Fibroblast of skin of left quadriceps (primary cell): ENCODE data around the gene C9orf50.

Experiments used
- DNase-seq, 2 experiments: peaks; one replicate each; pipeline ENCODE4 v3.0.0-alpha.2; 2013; ENCODE audit warnings: low read depth in 2 of 2

Gene C9orf50

DNA sequence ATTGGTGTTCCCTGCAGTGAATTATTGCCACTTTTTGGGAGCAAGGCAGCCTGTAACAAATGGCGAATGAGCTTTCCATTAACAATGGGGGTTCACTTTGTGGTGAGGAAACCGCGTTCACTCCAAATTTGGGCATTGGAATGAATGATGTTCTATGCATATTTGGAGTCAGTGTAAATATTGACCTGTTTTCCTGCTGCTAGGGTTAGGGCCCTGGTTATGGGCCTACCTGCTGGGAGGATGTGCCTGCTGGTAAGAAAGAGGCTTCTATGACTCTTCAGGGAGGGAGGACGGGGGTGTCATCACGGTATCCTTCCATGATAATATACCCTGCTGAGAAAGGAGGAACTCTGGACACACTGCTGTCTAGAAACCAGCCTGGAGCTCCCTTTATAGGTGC is 29.0 kb downstream of the C9orf50 start:
- no peak for DNase-seq

DNA sequence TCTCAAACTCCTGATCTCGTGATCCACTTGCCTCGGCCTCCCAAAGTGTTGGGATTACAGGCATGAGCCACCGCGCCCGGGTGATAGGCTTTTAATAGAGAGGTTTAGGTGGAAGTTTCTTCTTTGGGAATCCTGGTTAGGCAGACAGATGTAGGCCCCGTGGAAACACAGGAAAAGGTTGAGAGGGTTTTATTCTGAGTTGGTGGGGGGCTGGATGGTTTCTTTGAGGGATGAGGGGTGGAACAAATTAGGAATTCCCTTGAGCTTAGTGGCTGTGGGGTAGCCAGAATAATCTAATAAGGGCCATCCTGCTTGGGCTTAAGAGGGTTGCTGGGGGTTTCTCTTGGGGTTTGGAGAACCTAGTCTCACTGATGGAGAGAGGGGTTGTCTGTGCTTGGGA is 30.4 kb downstream of the C9orf50 start:
- no peak for DNase-seq

DNA sequence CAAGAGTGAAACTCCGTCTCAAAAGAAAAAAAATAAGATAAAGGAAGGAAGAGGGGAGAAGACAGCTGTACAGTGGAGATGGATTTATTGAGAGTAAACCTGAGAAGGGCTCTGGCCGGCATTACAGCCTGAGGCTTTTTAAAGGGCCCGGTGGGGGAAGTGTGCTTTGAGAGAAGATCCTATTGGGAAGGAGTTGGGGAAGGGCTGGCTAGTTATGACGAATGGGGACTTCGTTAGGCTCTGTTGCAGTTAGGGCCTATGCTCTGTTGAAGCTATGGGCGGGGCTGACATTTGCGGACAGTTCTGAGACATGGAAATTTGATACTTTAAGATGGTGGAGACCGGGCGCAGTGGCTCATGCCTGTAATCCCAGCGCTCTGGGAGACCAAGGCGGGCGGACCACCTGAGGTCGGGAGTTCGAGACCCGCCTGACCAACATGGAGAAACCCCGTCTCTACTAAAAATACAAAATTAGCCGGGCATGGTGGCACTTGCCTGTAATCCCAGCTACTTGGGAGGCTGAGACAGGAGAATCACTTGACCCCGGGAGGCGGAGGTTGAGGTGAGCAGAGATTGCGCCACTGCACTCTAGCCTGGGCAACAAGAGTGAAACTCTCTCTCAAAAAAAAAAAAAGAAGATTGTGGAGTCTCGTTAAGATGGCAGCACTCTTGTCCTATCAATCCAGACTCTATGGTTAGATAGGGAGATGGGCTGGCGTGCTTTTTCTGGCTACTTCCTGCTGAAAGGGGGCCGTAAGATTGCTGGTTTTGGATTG is 33.2 kb downstream of the C9orf50 start:
- DNase-seq = no peak

DNA sequence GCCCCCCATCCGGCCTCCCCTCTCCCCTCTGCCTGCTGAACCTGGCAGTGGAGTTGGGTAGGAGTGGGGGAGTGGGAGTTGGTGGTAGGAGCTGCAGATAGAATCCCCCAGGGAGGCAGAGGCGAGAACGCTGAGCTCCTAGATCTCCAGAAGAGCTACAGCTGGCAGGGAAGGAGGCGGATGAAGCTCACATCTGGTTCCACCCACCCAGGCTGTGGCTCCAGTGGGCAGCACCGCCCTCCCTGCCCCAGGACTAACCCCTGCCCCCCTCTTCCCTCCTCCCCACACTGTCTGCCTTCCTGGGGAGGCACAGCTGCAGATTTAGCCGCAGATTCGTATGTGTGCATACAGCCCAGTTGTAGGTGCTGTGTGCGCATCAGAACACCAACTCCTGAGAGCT is 34.2 kb downstream of the C9orf50 start:
- no peak for DNase-seq

DNA sequence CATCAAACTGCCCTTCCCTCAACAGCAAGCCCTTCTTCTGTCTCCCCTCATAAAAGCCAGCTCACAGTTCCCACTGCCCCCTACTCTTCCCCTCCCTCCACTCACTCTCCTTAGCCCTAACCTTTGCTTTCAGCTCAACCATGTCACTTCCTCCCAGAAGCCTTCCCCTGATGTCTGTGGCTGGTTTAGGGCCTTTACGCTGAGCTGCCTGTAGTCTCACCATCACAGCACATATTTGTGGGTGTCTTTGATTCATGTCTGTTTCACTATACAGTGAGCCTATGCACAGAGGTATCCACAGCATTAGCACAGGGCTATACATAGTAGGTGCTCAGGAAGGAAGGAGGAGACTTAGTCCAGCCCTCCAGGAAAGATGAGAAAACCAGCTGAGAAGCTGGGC is 34.7 kb downstream of the C9orf50 start:
- DNase-seq = no peak

DNA sequence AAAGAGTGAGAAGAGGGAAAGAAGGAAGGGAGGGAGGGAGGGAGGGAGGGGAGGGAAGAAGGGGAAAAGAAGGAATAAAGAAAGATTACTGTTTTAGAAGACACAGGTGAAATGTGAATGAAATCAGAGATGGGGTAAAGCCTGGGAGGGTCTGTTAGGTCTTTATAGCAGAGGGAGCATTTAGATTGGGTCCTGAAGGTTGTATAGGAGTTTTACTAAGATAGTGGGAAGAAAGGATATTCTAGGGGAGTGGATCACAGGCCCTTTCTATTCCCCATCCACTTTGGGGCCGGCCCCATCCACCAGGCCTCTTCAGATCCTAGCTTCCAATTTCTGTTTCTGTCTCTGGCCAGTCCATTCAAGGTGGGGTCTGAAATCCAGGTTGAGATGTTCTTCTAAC is 35.5 kb downstream of the C9orf50 start:
- no peak for DNase-seq

DNA sequence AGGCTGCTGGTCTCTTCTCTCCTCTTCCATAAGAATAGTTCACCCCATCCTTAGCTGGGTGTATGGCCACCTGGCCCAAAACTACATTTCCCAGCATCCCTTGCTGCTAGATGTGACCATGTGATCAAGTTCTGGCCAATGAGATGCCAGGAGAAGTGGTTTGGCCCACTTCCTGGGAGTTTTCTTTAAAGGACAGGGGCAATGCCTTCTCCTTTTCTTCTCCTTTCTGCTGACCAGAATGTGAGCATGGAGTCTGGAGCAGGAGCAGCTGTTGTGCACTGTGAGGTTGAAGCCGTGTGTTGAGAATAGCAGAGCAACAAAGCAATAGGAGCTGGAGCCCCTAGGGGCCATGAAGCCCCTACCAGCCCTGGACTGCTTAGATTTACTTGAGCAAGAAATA is 36.8 kb downstream of the C9orf50 start:
- DNase-seq = peak; percentile 75 to 76

DNA sequence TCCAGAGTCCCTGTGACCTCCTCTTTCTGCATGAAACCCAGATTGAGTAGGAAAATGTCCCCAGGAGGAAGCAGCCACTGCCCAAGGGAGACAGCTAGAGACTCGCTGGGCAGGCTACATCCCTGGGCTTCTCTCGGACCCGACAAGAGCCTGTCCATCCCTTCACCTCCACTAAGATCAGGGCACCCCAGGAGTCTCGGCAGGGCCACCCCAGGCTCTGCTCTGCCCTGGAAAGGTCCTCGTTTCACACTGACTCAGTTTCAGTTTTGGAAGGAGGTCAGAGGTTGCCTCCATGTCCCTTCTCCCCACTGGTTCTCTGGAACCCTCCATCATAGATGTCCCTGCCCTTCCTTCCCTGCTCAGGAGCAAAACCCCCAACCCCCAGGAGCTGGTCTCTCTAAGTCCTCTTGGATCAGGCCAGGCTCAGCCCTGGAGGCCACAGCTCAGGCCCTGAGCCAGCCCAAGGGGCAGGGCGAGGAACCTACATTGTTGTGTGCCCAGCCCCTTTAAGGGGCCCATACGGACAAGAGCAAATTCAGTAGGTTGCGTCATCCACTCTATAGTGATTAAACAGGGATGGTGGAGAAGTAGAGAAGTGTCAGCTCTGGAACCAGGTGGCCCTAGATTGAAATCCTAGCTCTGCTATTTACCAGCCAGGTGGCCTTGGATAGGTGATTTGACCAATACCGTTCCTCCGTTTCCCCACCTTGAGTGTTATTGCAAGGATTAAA is 37.4 kb downstream of the C9orf50 start:
- DNase-seq = no peak

DNA sequence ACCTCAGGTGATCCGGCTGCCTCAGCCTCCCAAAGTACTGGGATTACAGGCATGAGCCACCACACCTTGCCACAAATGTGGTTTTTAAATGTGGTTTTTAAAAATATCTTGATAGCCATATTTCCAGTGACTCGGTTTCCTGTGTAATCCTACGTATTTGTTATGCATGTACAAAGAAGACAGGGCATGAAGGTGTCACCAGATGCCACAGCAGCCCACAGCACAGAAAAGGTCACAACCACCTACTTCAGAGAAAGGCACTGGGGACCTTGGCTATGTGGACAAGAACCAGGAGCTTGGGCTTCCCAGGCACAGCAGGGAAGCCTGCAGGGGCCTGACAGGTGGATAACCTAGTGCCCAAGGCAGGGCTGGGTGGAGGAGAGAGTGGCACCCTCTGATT is 38.0 kb downstream of the C9orf50 start:
- DNase-seq = no peak

DNA sequence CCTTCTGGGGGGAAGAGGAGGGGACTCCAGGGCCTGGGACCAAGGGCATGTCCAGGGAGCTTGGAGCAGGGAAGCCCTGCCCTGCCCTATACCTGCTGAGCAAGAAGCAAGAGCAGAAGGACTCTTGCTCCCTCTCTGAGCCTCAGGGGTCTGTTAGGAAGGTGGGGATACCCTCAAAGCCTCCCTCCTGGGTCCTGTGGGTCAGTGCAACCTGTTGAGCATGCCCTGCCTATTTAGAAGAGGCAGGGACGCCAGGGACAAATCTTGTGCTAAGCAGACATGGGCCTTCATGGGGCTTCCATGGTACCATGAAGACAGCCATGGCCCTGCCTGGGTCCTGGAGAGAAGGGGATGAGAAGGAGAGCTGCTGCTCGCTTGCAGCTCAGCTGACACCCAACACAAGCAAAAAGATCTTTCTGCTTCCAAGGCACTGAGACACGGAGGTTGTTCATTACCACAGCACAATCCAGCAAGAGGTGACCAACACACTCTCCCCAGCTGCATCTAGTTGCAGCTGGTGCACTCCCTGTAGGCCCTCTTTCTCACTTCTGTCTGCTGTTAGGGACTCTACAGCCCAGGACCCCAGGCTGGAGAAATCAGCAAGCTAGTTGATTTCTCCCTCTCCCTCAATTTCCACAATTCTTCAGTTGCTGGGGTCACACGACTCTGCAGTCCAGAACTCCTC is 39.3 kb downstream of the C9orf50 start:
- DNase-seq = no peak

DNA sequence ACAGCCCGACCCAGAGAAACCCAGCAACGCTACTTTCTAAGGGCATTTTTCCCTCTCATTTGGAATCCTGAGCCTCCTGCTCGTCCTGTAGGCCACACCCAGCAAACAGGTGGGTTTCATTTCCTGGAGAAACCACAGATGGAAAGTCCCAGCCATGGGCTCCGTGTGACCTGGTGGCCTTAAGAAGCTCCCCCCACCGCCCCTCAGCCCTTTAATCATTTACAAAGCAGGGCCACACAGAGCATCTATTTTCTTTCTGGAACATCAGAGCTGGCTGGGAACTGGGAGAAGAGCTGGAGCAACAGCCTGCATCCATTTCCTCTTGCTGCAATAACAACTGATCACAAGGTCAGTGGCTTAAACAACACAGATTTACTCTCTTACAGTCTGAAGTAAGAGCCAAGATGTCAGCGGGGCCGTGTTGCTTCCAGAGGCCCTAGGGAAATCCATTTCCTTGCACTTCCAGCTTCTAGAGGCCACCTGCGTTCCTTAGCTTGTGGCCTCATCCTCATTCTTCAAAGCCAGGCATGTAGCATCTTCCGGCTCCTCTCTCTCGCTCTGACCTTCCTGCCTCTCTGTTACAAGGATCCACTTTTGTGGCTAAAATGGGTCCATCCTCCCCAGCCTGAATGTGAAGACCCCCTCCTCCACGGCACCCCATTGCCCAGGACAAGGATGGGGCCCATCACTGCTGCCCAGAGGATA is 40.5 kb downstream of the C9orf50 start:
- no peak for DNase-seq

DNA sequence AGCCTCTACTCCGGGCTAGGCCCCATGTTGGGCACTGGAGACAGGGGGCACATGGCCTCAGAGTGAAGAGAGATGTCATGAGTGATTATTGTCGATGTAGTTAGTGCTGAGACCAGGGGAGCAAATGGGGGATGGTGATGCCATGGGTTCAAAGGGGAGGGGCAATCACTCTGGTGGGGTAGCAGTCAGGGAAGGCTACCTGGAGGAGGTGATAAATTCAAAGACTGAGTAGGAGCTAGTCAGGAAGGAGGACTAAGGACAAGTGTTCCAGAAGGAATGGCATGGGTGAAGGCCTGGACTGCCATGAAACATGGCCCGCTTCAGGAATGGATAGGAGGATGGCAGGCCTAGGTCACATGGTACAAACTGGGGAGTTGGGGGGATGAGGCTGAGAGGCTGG is 41.6 kb downstream of the C9orf50 start:
- DNase-seq = no peak

DNA sequence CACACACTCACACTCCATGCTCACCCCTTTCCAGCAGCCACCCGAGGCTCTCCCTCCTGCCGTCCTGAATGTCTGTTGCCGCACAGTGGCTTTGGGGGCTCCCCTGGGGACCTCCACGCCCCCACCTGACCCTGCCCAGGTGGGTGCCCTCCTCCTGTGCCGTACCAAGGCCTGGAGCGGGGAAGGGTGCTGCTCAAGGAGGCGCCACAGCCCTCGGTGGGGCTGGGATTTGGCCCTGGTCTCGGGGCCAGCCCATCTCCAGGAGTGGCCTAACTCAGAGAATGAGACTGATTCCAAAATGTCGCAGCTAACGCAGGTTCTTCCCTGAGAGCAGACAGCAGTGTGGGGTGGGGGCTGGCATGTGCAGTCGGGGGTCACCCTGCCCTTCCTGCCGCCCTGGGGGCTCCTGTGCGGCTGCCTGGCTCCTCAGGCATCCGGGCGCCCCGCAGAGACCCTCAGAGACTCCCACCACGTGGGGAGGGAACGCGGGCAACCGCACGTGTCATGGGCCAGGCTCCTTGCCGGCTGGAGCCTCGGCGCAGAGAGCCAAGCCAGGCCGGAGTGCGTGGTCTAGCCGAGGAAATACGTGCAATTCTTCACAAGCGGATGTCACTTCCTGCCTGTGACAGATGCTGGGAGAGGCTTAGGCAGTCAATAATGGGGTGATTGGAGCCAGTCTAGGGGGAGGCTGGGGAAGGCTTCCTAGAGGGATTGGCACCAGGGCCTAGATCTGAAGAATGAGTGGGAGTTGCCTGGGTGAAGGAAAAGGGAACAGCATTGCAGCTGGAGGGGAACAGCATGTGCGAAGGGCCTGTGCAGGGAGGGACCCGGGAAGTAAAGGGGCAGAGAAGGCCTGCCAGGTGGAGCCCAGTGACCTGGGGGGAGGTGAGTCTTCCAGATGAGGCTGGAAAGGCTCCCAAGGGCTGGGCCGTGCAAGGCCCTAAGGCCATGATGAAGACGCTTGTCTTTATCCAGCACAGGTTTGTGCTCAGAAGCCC is 44.1 kb downstream of the C9orf50 start:
- peak; percentile 61 to 63 for DNase-seq

DNA sequence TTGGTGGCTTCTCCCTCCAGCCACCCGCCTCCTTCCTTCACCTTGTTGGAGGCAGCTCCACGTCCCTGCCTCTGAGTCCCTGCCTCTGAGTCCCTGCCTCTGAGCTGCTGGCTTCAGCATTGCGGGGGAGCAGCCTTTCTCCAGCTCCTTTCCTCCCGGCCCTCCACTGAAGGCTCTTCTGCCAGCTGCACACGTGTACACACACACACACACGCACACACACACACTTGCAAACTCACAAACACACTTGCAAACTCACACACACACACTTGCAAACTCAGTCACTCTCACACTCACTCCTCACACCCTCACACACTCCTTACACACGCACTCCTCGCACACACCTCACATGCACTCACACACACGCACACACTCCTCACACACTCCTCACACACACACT is 45.1 kb downstream of the C9orf50 start:
- DNase-seq = no peak

DNA sequence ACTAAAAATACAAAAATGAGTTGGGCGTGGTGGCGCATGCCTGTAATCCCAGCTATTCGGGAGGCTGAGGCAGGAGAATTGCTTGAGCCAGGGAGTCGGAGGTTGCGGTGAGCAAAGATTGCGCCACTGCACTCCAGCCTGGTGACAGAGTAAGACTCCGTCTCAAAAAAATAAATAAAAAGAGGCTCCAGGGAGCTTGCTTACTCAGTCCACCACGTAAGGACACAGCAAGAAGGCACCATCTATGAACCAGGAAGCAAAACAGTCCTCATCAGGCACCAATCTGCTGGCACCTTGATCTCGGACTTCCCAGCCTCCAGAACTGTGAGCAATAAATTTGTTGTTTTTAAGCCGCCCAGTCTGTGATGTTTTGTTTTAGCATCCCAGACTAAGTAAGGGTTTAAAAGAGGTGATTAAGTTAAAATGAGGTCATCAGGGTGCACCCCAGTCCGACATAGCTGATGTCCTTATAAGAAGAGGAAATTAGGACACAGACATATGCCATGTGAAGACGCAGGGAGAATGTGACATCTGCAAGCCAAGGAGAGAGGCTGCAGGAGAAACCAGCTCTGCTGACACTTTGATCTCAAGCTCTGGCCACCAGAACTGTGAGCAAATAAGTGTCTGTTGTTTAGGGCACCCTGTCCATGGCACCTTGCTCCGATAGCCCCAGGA is 45.9 kb downstream of the C9orf50 start:
- no peak for DNase-seq

DNA sequence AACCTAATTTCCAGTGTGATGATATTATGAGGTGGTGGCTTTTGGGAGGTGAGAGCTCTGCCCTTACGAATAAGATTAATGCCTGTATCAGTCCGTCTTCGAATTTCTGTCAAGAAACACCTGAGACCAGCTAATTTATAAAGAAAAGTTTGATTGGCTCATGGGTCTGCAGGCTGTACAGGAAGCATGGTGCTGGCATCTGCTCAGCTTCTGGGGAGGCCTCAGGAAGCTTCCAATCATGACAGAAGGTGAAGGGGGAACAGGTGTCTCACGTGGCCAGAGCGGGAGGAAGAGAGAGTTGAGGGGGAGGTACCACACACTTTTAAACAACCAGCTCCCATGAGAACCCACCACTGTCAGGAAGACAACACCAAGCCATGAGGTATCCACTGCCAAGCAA is 46.9 kb downstream of the C9orf50 start:
- DNase-seq = no peak

DNA sequence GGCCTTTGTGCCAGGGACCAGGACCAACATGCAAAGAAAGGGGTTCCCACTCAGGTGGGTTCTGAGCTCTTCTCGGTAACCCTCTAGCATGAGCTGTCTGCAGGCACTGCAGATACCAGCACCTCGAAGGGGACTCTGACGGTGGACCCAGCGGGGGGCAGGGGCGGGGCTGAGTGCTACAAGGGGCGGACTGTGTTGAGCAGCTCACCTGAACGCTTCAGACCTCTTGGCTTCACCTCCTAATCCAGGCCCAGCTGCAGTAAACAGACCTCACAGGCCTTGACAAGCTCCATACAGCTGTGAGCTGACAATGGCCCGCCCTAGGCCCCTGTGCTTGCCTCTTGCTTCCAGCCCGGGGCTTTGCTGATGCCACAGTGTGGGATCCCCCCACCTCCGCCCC is 48.4 kb downstream of the C9orf50 start:
- DNase-seq = no peak

DNA sequence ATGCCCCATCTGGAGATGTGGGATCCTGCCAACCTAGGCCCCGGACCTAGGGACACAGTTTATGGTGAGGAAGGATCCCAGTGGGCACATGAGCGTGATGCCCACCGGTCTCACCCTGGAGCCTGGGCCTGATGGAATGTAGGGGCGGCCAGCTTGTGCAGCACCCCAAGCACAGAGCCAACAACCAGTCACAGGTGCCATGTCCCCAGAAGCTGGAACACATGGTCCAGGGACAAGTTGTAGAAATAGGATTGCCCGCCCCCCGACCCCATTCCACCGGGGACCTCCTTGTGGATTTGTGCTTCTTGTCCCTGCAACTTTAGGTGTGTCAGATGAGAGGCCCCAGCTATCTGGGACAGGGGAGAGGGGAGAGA is 48.9 kb downstream of the C9orf50 start:
- no peak for DNase-seq

DNA sequence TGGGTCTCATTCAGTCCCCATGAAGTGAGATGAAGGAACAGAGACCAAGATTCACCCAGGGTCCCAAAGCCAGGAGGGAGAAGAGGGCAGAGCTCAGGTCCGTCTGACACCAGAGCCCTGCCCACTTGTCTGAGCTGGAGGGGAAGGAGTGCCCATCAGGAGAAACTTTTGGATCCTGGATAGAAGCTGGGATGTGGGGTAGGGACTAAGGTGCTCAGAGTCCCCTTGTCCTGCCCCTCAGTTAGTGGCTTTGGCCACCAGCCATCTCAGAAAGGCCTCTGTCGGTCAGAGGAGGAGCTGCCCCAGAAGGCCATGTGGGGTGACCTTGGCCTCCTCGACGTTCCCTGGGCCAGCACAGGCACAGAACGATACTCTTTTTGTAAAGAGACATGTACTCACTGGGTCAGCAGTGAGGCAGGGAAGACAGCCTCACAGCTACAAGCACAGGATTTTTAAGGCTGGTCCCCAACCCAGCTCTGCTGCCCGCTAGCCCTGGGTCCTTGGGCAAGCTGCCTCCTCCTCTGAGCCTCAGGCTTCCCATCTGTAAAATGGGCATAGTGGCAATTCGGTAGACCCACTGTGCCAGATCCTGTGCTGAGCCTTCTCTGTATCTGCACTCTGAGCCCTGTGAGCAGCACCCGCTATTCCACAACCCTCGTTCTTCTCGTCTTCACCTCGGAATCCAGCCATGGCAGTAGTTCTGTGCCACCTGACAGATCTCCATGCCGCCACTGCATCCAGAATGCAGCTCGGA is 49.4 kb downstream of the C9orf50 start:
- no peak for DNase-seq
